ENCODE measurements around the gene LSAMP.

LSAMP gene

DNA sequence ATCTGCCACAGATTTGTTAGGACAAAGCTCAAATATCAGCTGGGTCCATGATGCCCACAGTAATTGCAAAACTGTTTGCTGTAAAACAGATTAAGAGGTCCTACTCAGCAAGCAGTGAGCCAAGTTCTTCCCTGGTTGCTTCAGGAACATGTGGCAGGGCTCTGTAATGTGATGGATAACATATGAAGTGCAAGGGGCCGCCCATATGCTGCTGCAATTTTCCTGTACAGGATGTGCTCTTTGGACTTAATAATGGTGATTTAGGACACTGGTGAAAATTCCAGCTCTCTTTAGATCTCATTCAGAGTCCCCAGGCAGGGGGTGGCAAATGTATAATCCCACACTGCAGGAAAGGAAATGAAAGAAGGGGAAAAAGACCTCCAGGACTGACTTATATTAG lies 289.4 kb downstream of the LSAMP start:
- DNase-seq, result no peak

- DNase-seq, result no peak
These were observed 290.9 kb downstream of the LSAMP start for GRCh38 chr3:116154389-116154788.

- no peak for DNase-seq
These were observed 292.1 kb downstream of the LSAMP start for GRCh38 chr3:116153174-116153573.

GRCh38 chr3:116150655-116151167 lies 294.6 kb downstream of the LSAMP start:
- no peak for DNase-seq

DNA sequence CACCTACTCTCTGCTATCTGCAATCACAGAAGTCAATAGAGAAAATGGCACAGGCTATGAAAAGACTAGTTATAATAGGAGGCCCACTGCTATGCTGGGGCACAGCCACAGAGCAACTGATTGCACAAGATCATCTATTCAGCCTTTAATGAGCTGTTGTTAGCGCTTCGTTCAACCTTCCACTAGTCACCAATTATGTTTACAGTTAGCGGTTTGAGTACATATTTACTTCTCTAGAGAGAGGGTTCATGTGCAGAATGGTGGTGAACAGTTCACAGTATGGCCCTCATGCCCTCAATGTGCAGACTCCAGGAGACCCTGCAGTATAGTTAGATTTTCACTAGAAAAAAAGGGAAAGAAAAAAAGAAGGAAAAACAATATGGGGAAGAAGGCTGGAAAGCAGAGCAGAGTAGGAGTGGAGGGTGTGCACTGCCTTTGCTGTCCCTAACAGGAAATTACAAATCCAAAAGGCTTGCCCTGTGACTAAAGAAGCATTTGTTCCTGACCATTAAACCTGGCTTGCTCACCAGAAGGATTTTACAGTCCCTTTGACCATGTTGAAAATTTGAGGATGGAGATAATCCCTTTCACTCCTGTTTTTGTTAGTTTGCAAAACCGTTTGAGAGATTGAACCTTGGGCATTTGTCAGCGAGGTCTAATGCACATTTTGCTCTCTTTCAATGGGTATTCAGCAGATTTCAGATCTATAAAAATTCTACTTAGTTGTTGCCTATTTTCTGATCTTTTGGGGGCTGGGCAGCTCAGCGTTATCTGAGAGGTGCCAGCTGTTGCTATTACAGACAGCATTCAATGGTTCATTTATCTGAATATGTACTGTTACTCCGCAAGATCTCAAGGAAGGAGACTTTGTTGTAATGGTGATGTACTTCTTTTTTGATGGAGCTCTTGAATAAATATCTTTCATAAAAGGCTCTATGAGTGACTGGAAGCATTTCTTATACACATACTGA lies 296.1 kb downstream of the LSAMP start:
- no peak for DNase-seq

- DNase-seq, result no peak
These were observed 299.7 kb downstream of the LSAMP start for GRCh38 chr3:116145613-116146012.

DNA sequence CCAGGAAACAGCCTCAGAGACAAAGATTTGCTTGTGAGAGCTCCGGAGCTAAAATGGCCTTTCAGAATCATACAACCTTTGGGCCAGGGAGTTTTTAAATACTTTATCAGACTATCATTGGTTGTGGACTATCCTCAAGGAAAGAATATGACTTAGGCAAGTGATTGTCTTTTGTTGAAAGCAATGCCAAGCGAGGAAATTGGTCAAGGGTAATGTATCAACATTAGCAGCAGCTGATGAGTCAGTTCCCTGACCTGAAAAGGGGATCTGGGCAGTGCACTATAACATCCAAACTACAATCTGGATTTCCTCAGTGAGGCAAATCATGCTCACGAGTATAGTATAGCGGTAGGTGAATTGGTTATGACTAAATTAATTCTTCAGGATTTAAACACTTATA lies 303.6 kb downstream of the LSAMP start:
- no peak for DNase-seq

DNA sequence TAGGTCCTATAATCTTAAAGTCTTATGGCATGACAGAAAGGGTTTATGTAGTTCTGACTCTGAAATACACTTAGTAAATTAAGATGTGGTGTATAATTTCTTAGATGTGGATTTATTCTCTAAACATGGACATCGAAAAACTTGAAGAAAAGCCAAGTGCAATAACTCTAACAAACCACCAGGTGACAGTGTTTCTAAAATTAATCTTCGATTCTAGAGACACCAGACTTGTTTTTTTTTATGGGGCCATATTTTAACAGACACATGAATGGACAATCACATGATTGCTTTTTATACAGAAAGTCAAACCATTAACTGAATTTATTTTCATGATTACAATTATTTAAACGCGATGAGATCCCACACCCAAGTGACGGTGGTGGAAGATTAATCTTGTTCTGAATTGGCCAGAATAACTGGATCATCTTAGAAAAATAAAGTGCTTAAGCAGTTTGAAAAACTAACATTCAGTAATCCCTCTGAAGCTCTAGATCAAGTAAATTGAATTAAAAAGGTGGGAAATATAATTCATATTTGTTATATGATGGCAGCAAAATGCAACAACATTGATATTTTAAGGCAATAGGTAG lies 305.1 kb downstream of the LSAMP start:
- DNase-seq, result no peak

GRCh38 chr3:116139641-116140040 lies 305.6 kb downstream of the LSAMP start:
- no peak for DNase-seq

DNA sequence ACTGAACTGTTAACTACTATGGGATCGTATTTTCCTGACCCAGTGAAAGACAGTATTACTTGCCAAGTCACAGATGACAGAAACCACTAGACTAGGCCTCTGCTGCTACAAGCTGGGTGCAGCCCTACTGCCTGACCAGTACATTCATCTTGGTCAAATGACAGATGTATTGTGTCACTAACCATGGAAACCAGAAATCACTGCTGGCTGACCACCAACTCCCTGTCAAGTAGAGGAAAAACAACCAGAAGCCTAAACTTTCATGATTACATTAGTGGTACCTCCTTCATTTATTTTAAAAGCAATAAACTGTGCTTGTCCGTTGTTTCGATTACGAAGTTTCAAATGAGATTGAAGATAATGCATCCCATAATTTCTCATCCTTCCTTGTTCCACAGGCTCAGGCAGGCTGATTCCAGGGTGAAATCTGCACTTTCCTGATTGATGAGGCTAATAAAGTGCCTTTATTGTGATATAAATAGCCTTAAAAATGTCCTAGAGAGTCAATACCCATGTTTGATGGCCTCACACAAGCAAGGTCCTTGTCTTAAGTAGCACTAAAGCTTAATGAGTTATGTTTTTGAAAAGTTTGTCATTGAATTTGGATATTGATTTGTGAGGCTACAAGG lies 309.7 kb downstream of the LSAMP start:
- DNase-seq, result no peak

- DNase-seq, result no peak
These were observed 315.9 kb downstream of the LSAMP start for GRCh38 chr3:116129187-116129946.

- DNase-seq, result no peak
These were observed 317.8 kb downstream of the LSAMP start for GRCh38 chr3:116127464-116127863.

GRCh38 chr3:116124166-116124565 lies 321.1 kb downstream of the LSAMP start:
- no peak for DNase-seq

GRCh38 chr3:116118475-116119169 lies 326.7 kb downstream of the LSAMP start:
- no peak for DNase-seq

GRCh38 chr3:116114586-116114985 lies 330.7 kb downstream of the LSAMP start:
- DNase-seq, result no peak

DNA sequence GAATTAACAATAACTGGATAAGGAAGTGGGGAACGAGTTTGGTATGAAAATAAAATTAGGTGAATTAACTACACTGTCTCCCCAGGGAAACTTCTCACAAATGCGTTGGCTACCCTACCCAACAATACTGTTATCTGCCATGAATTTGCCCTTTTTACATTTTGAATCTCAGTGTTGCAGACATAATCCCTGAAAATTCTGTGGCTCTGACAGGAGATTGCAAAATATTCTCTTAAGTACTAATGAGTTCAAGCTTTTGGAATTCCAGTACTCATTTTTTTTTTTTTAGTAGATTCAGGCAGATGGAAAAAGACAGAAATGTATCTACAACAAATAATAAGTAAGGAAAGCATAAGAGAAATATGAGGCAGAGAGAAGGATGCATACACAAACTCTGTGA lies 332.6 kb downstream of the LSAMP start:
- DNase-seq, result no peak

DNA sequence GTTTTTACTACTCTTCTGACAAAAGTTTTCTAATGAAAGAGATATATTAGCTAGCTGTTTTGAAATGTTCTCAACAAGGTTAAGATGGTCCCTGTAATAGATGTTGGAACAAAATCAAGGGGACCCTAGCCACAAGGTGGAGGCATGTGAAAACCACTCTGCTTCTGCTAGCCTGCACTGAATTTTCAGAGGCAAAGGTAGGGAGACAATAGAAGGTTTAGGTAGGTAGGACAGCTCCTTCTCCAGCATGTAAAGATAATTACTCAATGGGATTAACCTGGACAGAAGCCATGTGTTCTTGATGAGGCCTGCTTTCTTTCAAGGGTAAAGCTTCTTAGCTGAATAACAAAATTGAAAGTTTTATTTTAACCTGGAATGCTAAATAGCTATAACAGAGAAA lies 333.5 kb downstream of the LSAMP start:
- no peak for DNase-seq

DNA sequence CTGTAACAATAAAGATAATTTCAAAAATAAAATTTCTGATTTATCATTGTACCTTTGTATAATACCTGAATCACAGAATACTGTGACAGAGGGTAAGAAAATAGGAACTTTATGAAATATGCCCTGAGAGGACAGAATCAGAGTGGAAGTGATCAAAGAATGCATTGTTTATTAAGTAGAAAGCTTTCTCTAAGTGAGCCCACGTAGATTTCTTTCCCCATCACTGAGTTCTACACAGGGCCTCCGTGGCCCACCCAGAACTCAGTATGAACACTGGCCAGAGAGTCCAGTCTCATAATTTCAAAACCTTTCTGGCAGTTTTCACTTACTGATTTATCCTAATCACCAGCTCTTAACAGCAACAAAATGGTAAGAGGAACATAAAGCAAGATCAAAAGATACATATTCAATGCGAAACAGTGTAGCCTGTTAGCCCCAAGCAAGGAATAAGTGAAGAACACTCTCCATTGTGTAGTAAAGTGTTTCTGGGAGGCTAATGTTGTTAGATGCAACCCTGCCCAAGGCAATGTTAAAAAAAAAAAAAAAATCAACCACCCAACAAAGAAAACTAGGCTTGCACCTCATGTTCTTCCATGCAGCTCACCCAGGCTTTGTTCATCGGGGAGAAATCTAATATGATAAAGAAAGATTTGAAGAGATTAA lies 341.3 kb downstream of the LSAMP start:
- no peak for DNase-seq

DNA sequence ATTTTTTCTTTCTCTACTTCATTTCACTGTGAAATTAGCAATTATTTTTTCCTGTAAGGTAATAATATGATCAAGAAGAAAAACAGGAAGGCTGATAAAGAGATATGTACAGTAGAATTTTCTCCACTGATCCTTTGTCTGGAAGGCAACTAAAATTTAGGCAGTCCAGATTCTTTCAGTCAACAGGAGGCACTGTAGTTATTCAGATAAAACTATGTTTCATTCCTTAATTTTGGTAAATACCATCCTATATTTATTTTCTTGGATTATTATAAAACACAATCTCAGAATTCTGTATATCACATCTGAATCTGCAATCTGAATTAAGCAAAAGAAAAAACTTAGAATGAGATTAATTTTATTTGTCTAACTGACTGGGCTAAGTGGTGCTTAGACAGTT lies 343.2 kb downstream of the LSAMP start:
- DNase-seq, result no peak

GRCh38 chr3:116097226-116097625 lies 348.1 kb downstream of the LSAMP start:
- DNase-seq, result no peak

GRCh38 chr3:116096631-116097030 lies 348.7 kb downstream of the LSAMP start:
- no peak for DNase-seq

DNA sequence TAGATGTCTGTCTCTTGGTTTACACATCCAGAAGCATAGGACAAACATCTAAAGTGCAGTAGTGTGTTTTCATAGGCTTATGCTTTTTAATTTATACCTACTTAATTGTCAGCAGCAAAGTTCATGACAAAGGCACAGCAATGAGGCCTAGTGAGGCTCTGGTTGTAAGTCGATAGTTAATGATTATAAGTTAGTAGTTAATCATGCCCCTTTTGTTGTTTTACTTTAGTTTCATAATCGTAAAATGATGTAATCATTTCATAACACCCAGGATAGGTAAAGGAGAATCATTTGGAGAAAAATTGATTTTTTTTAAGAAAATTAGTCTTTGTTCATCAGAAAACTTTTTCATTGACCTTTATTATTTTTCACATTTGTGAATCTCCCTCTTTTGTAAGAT lies 351.9 kb downstream of the LSAMP start:
- no peak for DNase-seq
